ENCODE results near the gene CAPN15. TPM values are rescaled to one million over a fixed set of nuclear protein-coding genes. Genes with fewer than 3 reads are reported as not detected.

Gene CAPN15
- total and polyA plus RNA-seq, 9 of the 15 experiments (the other 6 are each of a cell fraction or from before 2014, with no cell fraction given) = 0.62 to 111 (median 14.2) TPM

- Histone ChIP-seq H3K79me2 (ENCODE audit: control insufficient read depth, insufficient read depth, low read length) (no peaks in the 10 kb centered on the region), H3K27ac (ENCODE audit: extremely low read depth, low read depth, low read length) (no peak overlapping the region), H4K20me1 (replicated peaks; ENCODE audit: control insufficient read depth, insufficient read depth, low read length) (no peaks in the 10 kb centered on the region), H2AFZ (ENCODE audit: low read depth, low read length) (no peak overlapping the region), H3K9me1 (ENCODE audit: control insufficient read depth, insufficient read depth, low read length) (no peaks in the 10 kb centered on the region), H3K4me1 (replicated peaks in 1 of 2; ENCODE audit: control insufficient read depth in 2 of 2, insufficient read depth in 2 of 2, low read length in 2 of 2) (peaks cover 0 to 24% of the 10 kb centered on the region in 2 experiments; a peak in 4 of 5 replicates), H3K9me3 (replicated peaks; ENCODE audit: control insufficient read depth, insufficient read depth, low read depth, low read length) (no peaks in the 10 kb centered on the region), H3K36me3 (ENCODE audit: control insufficient read depth, insufficient read depth, low read length) (no peaks in the 10 kb centered on the region), H3K27me3 (ENCODE audit: control insufficient read depth in 2 of 2, insufficient read depth in 2 of 2, low read length in 2 of 2) (no peaks in the 10 kb centered on the region), H3K4me2 (ENCODE audit: insufficient read depth, low read length) (no peak overlapping the region), H3K4me3 (no peak overlapping the region), H3K9ac (ENCODE audit: insufficient read depth in 1 of 2, low read depth in 2 of 2, low read length in 2 of 2) (peak overlapping the region in 1 of 2 experiments; percentile 70; a peak in 2 of 4 replicates)
- no peak for DNase-seq (ENCODE audit: extremely low read depth in 1 of 4, low spot score in 3 of 4)
- in situ Hi-C loops (cut with MboI) (no loop called here), intact Hi-C loops (cut with micrococcal nuclease) (no loop called here)
- no TSS peak for BruUV-seq (replicated peaks)
- WGBS (ENCODE audit: insufficient coverage, low coverage, missing lambda C conversion rate) = 66% methylated on average over 18 of the region's 18 CpGs
- FAIRE-seq = no peak
- CTCF ChIA-PET (ENCODE audit: low intra/inter-chr PET ratio) = no interaction called here
- POLR2A ChIA-PET = interaction anchor here (0.8 to 1.0 kb wide), 3 partner anchors 9 to 18 kb away, joined by 3 read pairs; no protein-coding TSS in a partner anchor
- ATAC-seq = peak; percentile 44; the same call in 2 of the 3 replicates
- TF ChIP-seq ZBTB33 (CRISPR knock-in tag; IDR thresholded peaks at IDR 0.05) = peak; percentile 37; the same call in 1 of the 2 replicates
- no peak for TF ChIP-seq LEF1 (IDR thresholded peaks at IDR 0.05)
- TF ChIP-seq PRDM10 (IDR thresholded peaks at IDR 0.05; ENCODE audit: partially characterized antibody) = peak; percentile 6
These were observed 18.4 kb upstream of the CAPN15 start for GRCh38 chr16:508884-509736.

All from K562 (cell line).